HEK293T (cell line): ENCODE data around the gene ABCB1.

Experiments used
- CTCF ChIA-PET: fragments of 350-600 bp; formaldehyde crosslinking; extraction: SDS; loops from one replicate; lab custom pipeline; 2021; ENCODE audit warnings: antibody characterized with exemption, inconsistent platforms; lab: Yijun Ruan, JAX
- POLR2A ChIA-PET: fragments of 350-600 bp; formaldehyde crosslinking; extraction: SDS; loops from one replicate; lab custom pipeline; 2020; ENCODE audit warnings: antibody characterized with exemption, inconsistent platforms; lab: Yijun Ruan, JAX
- DNase-seq: peaks from one replicate; pipeline ENCODE4 v3.0.0; 2012; ENCODE audit warnings: mixed read lengths; ENCODE audit errors: extremely low spot score
- ARNT ChIP-seq: fragments of 450-650 bp; IDR thresholded peaks from 2 replicates; pipeline ENCODE4 v1.6.1; 2017; ENCODE audit warnings: mild to moderate bottlenecking
- BHLHE40 ChIP-seq: fragments of 450-650 bp; IDR thresholded peaks from 2 replicates; pipeline ENCODE4 v1.6.1; 2016; ENCODE audit warnings: mild to moderate bottlenecking, moderate library complexity, borderline replicate concordance
- CTBP1 ChIP-seq: fragments of 450-650 bp; IDR thresholded peaks from 2 replicates; pipeline ENCODE4 v1.6.1; 2016; ENCODE audit warnings: borderline replicate concordance
- ELF4 ChIP-seq: fragments of 450-650 bp; IDR thresholded peaks from 2 replicates; pipeline ENCODE4 v1.6.1; 2017; ENCODE audit warnings: antibody characterized with exemption
- FOXA1 ChIP-seq: fragments of 450-650 bp; IDR thresholded peaks from 2 replicates; pipeline ENCODE4 v1.6.1; 2016; ENCODE audit warnings: mild to moderate bottlenecking
- FOXK2 ChIP-seq: fragments of 450-650 bp; IDR thresholded peaks from 2 replicates; pipeline ENCODE4 v1.6.1; 2016; ENCODE audit warnings: mild to moderate bottlenecking
- FOXM1 ChIP-seq: fragments of 450-650 bp; IDR thresholded peaks from 2 replicates; pipeline ENCODE4 v1.6.1; 2017; ENCODE audit warnings: mild to moderate bottlenecking, borderline replicate concordance
- HDGF ChIP-seq: fragments of 450-650 bp; IDR thresholded peaks from 2 replicates; pipeline ENCODE4 v1.6.1; 2017; ENCODE audit warnings: antibody characterized with exemption, borderline replicate concordance
- L3MBTL2 ChIP-seq: fragments of 450-650 bp; conservative IDR thresholded peaks from 2 replicates; pipeline ENCODE4 v1.6.1; 2016; ENCODE audit warnings: mild to moderate bottlenecking
- LEF1 ChIP-seq: fragments of 450-650 bp; IDR thresholded peaks from 2 replicates; pipeline ENCODE4 v1.6.1; 2017; ENCODE audit warnings: mild to moderate bottlenecking, borderline replicate concordance
- NFRKB ChIP-seq: fragments of 450-650 bp; IDR thresholded peaks from 2 replicates; pipeline ENCODE4 v1.6.1; 2016; ENCODE audit warnings: mild to moderate bottlenecking, moderate library complexity
- SP1 ChIP-seq: fragments of 450-650 bp; IDR thresholded peaks from 2 replicates; pipeline ENCODE4 v1.6.1; 2017
- SUZ12 ChIP-seq: fragments of 450-650 bp; IDR thresholded peaks from 2 replicates; pipeline ENCODE4 v1.6.1; 2016; ENCODE audit warnings: mild to moderate bottlenecking
- TARDBP ChIP-seq: fragments of 450-650 bp; IDR thresholded peaks from 2 replicates; pipeline ENCODE4 v1.6.1; 2016
- ZNF384 ChIP-seq: fragments of 450-650 bp; IDR thresholded peaks from 2 replicates; pipeline ENCODE4 v1.6.1; 2016
- TF ChIP-seq, protein P1 (sequence below): fragments of 450-650 bp; IDR thresholded peaks from 2 replicates; pipeline ENCODE4 v1.6.1; 2016

ABCB1 gene

GRCh38 chr7:87591211-87591610 is 9.5 kb downstream of the ABCB1 start:
- POLR2A ChIA-PET = no interaction called here

DNA sequence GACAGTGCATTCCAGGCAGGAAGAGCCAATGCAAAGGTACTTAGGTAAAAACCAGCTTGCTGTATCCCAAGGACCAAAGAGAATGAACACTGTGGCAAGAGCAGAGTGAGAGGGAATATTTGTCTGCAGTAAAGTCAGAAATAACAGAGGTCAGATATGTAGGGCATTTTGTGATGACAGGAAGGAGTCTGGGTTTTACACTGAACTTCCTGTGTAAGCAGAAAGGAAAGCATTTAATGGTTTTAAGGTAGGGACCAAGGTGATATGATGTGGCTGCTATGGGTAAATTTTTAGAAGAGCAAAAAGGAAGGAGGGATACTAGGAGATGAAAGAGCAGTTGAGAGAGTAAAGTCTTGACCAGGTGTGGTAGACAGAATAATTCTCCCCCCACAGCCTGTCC is 10.1 kb downstream of the ABCB1 start:
- TF ChIP-seq ZNF384 (no peak), FOXA1 (no peak), SP1 (no peak), LEF1 (no peak), BHLHE40 (no peak), SUZ12 (no peak), L3MBTL2 (no peak), TARDBP (no peak), FOXM1 (no peak), CTBP1 (no peak), NFRKB (no peak), ARNT (no peak), HDGF (no peak), ELF4 (no peak), FOXK2 (no peak)
- TF ChIP-seq, protein P1, sequence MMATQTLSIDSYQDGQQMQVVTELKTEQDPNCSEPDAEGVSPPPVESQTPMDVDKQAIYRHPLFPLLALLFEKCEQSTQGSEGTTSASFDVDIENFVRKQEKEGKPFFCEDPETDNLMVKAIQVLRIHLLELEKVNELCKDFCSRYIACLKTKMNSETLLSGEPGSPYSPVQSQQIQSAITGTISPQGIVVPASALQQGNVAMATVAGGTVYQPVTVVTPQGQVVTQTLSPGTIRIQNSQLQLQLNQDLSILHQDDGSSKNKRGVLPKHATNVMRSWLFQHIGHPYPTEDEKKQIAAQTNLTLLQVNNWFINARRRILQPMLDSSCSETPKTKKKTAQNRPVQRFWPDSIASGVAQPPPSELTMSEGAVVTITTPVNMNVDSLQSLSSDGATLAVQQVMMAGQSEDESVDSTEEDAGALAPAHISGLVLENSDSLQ = no peak
- POLR2A ChIA-PET = no interaction called here

More at GRCh38 chr7:87591211-87591610, 9.5 kb downstream of the ABCB1 start:
- CTCF ChIA-PET = interaction anchor here (0.5 kb wide), 1 partner anchor 59 kb away, joined by 3 read pairs; no protein-coding TSS in a partner anchor
- no peak for DNase-seq
- TF ChIP-seq CTBP1 (no peak), ZNF384 (no peak), HDGF (no peak), ELF4 (no peak), FOXM1 (no peak), FOXK2 (no peak), FOXA1 (no peak), SP1 (no peak), L3MBTL2 (no peak), NFRKB (no peak), SUZ12 (no peak), BHLHE40 (no peak), LEF1 (no peak)
- TF ChIP-seq, protein P1 = no peak

DNA sequence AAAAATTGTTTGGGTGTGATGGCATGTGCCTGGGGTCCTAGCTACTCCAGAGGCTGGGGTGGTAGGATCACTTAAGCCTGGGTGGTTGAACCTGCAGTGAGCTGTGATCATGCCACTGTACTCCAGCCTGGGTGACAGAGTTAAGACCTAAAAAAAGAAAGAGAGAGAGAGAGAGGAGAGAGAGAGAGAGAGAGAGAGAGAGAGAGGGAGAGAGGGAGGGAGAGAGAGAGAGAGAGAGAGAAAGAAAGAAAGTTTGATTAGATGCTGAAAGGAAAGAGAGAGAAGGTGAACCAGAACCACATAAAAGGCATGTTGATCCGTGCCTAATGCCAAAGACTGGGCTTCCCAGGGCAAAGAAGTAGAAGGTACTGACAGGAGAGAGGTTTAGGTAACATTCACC is 11.1 kb downstream of the ABCB1 start:
- ChIA-PET POLR2A (no interaction called here), CTCF (no interaction called here)
- no peak for DNase-seq
- TF ChIP-seq SUZ12 (no peak), FOXK2 (no peak), BHLHE40 (no peak), ELF4 (no peak), ARNT (no peak), SP1 (no peak), CTBP1 (no peak), NFRKB (no peak), L3MBTL2 (no peak), FOXA1 (no peak)
- TF ChIP-seq, protein P1 = no peak

More for the DNA sequence above, 10.1 kb downstream of the ABCB1 start:
- CTCF ChIA-PET = no interaction called here
- no peak for DNase-seq

DNA sequence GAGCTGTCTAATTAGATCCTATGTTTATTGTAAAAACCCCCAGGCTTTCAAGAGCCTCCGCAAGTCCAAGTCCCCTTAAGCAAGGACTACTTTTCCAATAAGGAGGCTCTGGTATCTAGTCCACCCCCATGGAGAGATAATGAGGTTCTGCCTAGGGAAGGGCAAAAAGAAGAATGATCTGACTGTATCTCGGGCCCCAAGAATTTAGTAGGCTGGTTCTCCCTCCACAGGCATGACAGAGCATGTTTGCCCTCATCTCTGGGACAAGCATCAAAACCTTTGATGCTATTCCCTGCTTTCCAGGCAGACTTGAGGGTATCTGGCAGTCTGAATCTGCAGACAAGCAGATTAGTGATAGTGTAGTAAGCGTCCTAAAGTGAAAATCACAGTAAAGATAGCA is 19.0 kb downstream of the ABCB1 start:
- TF ChIP-seq LEF1 (no peak), FOXK2 (no peak), HDGF (no peak), SUZ12 (no peak), SP1 (no peak), FOXM1 (no peak), ZNF384 (no peak), CTBP1 (no peak), ELF4 (no peak), BHLHE40 (no peak), TARDBP (no peak), ARNT (no peak), L3MBTL2 (no peak)
- TF ChIP-seq, protein P1 = no peak
- no peak for DNase-seq
- CTCF ChIA-PET = no interaction called here
- POLR2A ChIA-PET = no interaction called here

DNA sequence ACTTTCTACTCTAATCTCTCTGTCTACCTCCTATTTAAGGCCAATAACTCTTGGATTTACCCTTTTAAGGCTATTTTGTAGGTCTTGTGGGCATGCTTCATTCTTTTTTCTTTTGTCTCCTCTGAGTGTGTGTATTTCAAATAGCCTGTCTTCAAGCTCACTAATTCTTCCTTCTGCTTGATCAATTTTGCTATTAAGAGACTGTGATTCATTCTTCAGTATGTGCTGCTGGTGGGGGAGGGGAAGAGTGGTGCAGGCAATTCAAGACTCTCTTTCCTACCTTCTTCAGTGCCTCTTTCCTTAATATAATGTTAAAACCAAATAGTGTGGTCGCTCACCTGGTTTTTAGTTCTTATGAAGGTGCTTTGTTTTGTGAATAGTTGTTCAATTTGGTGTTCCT is 20.0 kb downstream of the ABCB1 start:
- TF ChIP-seq FOXA1 (no peak), FOXK2 (no peak), BHLHE40 (no peak), NFRKB (no peak), FOXM1 (no peak), SP1 (no peak), SUZ12 (no peak)
- no peak for DNase-seq
- ChIA-PET CTCF (no interaction called here), POLR2A (no interaction called here)

DNA sequence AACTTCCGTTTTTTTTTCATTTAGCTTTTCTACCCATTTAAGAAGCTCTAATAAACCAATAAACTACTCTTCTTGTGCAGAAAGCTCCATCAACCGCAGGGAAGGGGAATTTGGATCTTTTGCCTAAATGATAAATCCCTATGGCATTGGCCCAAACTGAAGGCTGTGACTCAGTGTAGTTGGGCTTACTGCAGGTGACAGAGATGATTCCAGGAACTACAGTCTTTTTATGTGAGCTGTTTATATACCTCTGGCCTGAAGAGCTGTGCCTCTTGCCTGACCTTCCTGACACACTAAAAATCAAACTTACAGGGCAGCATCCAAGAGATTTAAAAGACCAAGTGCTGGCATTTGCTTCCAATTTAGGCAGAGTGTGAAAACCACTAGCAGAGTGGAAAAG is 25.2 kb downstream of the ABCB1 start:
- CTCF ChIA-PET = interaction anchor here (0.6 to 0.8 kb wide), 2 partner anchors 197 to 645 kb away, joined by 3 read pairs; no protein-coding TSS in a partner anchor
- no peak for TF ChIP-seq ARNT
- no peak for TF ChIP-seq L3MBTL2
- TF ChIP-seq, protein P1 = no peak
- TF ChIP-seq FOXA1 = no peak
- TF ChIP-seq BHLHE40 = no peak
- TF ChIP-seq ZNF384 = no peak
- TF ChIP-seq TARDBP = no peak
- TF ChIP-seq CTBP1 = no peak
- TF ChIP-seq FOXM1 = no peak
- TF ChIP-seq FOXK2 = no peak
- no peak for TF ChIP-seq SUZ12
- TF ChIP-seq ELF4 = no peak
- DNase-seq = no peak
- POLR2A ChIA-PET = no interaction called here
